Stimulated activated CD4-positive, alpha-beta T cell treated with anti-CD3 and anti-CD28 coated beads, Interleukin-4, amount 100 ng/mL, for 4 hours (primary cell): ENCODE results near the gene BICRAL.
"Not testable (repeated sequence)": the region's sequence is repeated elsewhere in the genome, so short reads cannot be mapped to it uniquely, and the experiment has no call there.

Experiments
- DNase-seq, 2 experiments: peaks; one replicate each; pipeline ENCODE4 v3.0.0-alpha.2; 2020

BICRAL gene, protein sequence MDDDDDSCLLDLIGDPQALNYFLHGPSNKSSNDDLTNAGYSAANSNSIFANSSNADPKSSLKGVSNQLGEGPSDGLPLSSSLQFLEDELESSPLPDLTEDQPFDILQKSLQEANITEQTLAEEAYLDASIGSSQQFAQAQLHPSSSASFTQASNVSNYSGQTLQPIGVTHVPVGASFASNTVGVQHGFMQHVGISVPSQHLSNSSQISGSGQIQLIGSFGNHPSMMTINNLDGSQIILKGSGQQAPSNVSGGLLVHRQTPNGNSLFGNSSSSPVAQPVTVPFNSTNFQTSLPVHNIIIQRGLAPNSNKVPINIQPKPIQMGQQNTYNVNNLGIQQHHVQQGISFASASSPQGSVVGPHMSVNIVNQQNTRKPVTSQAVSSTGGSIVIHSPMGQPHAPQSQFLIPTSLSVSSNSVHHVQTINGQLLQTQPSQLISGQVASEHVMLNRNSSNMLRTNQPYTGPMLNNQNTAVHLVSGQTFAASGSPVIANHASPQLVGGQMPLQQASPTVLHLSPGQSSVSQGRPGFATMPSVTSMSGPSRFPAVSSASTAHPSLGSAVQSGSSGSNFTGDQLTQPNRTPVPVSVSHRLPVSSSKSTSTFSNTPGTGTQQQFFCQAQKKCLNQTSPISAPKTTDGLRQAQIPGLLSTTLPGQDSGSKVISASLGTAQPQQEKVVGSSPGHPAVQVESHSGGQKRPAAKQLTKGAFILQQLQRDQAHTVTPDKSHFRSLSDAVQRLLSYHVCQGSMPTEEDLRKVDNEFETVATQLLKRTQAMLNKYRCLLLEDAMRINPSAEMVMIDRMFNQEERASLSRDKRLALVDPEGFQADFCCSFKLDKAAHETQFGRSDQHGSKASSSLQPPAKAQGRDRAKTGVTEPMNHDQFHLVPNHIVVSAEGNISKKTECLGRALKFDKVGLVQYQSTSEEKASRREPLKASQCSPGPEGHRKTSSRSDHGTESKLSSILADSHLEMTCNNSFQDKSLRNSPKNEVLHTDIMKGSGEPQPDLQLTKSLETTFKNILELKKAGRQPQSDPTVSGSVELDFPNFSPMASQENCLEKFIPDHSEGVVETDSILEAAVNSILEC

DNA sequence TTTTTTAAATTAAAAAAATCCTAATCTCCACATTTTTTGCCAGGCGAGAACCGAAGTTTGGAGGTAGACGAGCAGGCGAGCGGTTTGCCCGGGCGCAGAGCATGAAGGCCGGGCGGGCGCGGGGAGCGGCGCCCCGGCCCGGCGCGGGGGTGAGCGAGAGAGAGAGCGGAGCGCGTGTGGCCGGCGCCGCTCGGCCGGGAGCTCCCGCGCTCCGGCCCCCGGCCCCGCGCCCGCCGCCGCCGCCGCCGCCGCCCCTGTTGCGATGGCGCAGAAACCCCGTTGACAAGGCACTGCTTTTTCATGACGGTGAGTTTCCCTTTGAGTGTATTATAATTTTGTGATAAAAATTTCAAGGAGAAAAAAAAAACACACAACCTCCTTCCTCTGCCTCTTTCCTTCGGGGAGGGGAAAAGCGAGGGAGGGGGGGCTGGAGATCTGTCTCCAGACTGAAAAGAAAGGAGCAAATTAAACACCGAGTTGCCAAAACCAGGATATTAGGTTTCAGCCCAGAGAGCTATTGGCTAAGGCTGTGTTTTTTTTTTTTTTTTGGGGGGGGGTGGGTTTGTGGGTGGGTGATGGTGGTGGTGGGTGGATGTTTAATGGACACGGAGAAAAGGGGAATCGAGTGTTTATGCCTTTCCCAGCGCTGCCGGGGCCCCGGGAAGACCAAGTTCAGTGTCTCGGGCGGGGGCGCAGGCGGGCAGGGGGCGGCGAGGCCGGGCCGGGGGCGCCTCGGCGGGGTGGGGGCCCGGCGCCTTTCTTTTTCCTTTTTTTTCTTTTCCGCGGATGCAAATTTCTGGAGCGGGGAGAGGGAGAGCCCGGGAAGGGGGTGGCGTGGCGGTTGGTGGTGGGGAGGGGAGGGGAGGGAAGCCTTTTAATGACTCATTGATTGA lies at the start of gene BICRAL:
TSS of gene BICRAL (plus strand) at position 257 of the 893 bp plus-strand sequence. CDS start 39,971 bp downstream, outside the sequence.
- peak; percentile 66 to 76 for DNase-seq

DNA sequence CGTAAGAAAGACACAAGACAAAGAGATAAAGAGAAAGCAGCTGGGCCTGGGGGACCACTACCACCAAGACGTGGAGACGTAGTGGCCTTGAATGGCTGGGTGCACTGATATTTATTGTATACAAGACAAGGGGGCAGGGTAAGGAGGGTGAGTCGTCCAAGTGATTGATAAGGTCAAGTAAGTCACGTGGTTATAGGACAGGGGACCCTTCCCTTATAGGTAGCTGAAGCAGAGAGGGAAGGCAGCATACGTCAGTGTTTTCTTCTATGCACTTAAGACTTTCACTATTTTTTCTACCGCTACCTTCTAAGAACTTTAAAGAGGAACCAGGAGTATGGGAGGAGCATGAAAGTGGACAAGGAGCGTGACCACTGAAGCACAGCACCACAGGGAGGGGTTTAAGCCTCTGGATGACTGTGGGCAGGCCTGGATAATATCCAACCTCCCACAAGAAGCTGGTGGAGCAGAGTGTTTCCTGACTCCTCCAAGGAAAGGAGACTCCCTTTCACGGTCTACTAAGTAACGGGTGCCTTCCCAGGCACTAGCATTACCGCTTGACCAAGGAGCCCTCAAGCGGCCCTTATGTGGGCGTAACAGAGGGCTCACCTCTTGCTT lies 47.9 kb upstream of the BICRAL start:
- not testable (repeated sequence) for DNase-seq

DNA sequence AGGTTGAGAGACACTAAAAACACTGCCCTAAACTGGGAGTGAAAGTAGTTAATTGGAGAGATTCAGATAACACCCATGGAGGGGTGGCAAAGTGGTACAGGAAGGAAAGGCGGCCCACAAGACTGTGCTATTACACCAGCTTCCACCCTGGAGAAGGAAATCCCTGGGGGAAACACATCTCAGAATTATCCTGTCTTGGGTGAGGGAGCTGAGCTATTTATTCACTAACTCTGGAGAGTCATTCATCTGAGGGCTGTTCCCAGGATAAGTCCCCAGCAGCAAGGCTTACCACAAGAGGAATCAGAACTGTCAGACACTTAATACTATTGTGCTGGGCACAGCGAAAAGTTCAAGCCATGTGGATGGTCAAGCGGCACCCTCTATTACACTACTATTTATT lies 45.9 kb upstream of the BICRAL start:
- DNase-seq, result no peak

DNA sequence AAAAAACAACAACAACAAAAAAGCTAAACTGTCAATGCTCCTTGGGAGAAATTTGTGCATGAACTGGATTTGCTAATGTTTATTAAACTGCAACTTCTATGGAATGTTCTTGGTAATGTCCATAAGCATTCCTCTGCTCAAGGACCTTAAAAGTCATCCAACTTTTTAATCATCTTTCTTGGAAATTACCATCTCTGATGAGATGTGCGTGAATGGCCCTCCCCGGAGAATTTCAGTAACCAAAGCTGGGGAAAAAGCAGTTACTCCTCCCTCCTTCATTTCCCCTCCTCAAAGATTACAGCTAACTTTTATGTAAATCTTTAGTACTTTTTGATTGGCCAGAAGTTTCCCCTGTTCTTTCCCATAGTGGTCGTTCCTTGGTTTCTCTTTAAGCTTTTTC lies 41.1 kb upstream of the BICRAL start:
- no peak for DNase-seq

DNA sequence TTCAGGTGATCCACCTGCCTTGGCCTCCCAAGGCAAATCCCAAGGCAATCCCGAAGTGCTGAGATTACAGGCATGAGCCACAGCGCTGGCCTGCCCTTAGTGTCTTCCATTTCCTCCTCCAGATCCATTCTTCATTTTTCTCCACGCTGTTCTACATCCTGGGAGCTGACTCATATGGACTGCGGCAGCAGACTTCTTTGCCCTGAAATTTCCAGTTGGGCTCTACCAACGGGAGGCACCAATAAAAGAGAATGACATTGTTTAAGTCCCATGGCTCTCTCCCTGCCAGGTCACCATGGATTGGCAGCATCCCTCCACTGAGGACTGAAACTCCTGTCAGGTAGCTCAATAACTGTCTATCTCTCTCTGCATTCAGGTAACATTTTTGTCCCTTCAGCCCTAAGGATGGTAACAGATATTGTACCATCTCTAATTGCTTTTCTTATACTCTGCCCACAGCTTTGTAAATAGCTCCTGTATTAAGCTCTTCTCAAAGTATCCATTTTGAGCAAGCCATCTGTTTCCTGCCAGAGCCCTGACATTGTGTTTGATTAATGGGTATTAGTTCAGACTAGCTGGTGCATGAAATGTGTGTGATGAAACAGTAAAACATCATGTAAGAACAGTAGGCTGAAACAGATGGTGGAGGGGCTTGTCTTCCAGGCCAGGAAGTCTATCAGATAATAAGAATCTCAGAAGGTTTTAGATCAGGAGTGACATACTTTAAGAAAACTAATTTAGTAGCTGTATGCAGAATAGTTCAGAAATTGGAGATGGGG lies 39.5 kb upstream of the BICRAL start:
- DNase-seq, result no peak

DNA sequence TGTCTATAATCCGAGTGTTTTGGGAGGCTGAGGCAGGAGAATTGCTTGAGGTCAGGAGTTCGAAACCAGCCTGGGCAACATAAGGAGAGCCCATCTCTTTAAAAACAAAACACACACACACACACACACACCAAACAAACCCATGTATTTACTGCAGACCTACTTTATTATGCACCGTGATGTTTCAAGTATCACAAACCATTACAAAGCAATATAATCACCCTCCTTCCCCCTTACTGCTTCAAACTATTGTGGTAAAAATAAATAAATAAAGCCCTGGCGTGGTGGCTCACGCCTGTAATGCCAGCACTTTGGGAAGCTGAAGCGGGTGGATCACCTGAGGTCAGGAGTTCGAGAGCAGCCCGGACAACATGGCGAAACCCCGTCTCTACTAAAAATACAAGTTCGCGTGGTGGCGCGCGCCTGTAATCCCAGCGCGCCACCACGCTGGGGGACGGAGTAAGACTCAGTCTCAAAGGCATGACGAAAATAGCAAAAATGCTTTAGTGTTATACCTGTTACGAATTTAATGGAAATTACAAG lies 37.4 kb upstream of the BICRAL start:
- DNase-seq, result no peak

DNA sequence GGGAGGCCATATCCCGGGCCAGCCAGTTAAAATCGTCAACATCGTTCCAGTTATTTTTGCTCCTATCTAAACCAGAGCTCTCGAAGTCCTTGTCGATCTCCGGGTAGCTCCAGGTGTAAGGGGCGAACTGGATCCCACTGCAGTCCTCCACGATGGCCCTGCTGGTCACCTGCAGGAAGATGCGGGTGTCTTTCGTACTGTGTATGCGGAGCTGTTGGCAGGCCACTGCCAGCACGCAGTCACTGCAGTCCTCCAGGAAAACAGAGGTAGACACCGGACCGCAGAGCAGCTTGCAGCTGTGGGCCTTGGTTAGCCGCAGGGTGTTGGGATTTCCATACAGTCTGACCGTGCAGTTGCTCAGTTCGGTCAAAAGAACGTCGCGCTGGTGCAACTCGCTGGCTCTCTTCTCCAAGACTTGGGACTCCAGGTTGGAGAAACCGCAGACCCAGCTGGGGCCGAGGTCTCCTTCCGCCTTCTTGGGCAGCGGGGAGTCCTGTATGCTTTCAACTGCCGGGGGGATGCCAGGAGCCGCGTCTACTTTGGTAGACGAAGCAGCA lies 36.7 kb upstream of the BICRAL start:
- DNase-seq, result no peak

DNA sequence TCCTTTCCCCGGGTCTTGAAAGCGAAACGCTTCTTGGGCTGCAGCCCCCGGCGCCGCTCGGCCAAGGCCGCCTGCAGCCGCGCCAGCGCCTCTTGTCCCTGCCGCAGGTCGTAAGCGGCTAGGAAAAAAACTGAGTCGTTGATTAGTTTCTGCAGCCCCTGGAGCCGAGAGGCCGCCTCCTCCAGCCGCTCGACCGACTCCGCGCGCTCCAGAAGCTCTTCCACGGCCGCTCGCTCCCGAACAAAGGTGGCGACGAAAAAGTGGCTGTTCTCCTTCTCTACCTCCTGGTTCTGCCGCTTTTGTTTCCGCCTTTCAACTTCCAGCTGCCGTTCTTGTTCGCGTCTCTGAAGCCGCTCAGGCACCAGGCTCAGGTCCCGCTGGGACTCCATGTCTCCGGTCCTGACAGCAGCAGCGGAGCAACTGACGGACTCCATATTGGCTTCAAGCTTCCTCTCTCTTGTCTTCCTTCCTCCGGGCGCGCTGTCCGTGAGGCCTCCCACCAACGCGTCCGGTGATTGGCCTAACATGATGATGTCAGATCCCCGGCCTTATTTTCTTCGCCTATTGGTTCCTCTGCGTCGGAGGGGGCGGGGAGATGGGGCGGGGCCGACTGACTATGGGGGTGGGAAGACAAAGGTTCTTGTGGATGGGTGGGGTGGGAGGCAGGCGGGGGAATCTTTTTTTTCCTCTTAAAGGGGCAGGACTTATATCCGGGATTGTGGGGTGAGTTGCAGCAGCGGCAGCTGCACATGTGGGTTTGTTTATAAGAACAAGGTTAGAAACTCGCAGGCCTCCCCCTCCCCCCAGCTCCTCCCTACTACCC lies 36.0 kb upstream of the BICRAL start, which contains the start of gene TBCC:
TSS of gene TBCC (minus strand) at position 464 of the 823 bp plus-strand sequence. CDS start at position 434, 30 bp downstream.
- DNase-seq, result peak; percentile 85 to 93

DNA sequence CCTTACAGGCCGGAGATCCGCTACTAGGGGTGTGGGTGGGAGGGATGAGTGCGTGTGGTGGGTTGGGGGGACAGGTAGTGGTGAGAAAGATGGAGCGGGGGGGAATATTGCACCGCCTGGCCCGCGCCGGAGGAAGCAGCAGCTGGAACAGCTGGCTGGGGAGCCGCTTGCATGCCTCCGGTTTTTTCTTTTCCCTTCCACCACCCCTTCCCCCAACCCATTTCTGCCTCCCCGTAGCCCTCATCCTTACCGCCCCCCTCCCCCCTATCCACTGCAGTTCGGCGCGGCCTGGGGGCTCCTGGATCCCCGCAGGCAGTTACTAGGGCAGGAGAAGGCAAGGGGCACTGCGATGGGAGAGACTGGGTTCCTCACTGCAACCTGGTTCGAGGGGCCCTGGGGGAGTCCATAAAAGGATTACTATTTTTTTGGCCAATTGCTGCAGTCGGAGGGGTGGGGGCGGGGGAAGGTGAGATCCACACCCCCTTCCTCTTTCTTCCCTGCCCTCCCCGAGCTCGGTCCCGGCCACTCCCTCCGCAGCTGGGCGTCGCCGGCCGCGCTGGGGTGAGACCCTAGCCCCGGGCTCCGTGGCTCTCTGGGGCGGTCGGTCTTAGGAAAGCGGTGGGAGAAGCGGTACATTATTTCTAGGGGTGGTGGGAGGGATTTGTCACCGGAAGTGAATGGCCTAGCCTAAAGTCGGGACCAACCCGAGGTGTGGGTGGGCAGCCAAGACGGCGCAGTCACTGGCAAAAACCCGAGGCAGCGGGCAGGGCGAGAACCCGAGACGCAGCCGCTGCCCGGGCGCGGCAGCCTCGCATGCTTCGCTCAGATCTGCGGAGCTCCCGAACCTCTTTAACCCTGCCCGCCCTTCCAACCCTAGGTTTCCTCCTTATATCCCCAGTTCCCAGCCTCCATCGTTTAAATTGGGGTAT lies 35.1 kb upstream of the BICRAL start:
- peak; percentile 66 to 74 for DNase-seq

DNA sequence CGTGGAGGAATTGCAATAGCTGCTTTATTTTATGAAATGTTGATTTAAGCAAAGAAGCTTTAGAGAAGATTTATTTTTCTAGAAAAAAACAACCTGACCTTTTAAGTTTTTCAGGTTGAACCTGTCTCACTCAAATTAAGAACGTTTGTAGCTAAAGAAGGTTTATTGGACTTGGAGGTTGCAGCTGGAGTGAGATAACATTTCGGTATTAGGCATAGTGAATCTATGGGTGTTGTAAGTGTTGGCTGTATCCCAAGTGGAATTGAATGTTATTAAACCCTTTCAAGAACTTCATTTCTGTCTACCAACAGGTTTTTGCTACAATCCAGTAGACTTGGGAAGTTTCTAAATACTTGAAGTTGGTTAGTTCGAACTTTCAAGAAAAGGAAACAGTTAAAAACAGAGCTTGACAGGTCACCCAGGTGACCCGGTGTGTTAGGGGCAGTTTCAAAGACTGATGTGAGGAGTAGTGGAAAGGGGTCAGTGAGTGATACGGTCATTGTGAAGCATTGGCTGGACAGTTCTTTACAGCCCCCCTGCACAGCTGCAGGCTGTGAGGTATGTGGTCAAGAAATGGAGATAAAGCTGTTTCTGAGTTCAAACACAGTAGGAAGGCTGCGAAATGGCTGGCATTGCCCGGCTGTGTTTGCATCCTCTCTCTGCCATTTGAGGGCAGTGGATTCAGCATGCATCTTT lies 33.5 kb upstream of the BICRAL start:
- no peak for DNase-seq

DNA sequence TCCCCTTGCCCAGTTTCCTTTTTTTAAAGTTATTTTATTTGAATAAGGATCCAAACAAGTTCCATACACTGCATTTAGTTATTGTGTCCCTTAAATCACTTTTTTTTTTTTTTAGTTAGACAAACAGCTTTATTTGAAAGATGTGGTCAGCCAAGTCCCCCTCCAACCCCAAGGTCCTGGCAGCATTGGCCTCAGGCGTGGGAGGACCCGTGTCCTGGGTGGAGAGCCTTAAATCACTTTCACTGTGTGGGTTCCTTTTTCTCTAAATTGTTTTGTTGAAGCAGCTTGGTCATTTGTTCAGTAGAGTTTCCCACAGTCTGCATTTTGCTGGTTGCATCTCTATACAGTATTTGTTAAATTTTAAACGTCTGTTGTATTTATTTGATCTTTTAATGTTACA lies 30.8 kb upstream of the BICRAL start:
- no peak for DNase-seq

DNA sequence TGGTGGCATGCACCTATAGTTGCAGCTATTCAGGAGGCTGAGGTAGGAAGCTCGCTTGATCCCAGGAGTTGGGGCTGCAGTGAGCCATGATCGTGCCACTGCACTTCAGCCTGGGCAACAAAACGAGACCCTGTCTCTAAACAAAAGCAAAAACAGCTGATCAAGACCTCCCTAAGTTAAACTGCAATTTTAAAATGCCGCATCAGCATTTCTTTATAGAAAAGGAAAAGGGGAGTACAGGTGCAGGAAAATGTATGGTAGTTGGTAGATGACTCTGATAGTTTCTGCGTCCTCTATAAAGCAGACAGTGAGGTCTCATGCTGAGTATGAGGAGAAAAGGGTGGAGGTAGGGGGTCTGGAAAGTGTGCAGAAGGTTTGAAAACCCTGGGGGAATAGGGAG lies 27.1 kb upstream of the BICRAL start:
- no peak for DNase-seq

DNA sequence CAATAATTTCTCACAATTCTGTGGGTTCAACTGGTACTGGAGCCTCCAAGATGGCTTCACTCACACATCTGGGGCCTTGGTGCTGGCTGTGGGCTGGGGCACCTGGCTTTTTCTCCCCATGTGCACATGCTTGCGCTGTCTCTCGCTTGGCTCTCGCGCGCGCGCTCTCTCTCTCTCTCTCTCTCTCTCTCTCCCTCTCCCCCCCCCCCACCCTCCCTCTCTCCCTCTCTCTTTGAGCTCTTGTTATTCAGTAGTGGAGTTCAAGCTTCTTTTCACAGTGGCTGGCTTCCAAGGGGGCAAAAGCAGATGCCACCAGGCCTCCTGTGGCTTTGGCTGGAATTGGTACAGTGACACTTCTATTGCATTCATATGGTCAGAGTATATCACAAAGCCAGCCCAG lies 25.1 kb upstream of the BICRAL start:
- no peak for DNase-seq

DNA sequence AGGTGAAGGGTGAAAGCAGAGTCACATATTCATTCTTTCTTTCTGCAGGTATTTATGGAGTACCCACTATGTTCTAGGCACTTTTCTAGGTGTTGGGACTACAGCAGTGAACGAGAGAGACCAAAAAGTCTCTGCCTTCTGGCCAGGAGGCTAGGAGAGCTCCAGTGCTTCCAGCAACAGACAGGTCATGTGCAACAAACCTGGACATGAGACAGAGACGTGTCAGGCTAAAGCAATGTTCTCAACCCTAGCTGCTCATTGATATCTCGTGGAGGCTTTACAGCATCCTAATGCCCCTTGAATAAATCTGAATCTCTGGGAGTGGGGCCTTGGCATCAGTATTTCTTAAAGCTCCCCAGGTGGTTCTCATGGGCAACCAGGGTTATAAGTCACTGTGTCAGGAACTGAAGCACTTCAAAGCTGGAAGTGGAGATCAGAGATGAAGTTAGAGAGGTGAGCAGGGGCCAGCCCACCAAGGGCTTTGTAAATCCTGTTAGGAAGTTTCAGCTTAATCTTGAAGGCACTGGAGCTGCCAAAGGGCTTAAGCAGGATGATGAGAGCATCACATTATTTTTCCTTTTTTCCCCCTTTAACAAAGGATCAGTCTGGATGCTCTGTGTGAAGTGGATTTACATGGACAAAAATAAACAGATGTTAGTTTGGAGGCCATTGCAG lies 23.0 kb upstream of the BICRAL start:
- DNase-seq, result no peak

DNA sequence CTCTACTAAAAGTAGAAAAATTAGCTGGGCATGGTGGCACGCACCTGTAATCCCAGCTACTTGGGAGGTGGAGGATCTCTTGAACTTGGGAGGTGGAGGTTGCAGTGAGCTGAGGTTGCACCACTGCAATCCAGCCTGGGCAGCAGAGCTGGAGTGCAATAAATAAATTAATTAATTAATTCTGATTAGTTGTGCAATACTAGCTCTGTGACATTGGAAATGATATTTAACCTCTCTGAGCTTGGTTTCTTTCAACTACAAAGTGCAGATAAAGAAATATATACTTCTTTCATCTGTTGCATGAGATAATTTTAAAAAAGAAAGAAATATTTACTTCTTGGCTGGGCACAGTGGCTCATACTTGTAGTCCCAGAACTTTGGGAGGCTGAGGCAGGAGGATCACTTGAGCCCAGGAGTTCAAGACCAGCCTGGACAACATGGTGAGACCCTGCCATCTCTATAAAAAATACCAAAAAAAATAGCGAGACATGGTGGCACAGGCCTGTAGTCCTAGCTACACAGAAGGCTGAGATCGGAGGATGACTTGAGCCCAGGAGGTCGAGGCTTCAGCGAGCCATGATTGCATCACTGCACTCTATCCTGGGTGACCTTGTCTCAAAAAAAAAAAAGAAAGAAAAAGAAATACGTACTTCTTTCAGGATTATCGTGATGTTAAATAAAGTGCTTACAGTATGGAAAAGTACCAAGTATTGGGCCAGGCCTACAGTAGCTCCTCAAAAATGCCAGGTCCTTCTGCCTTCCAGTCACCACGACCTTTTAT lies 20.4 kb upstream of the BICRAL start:
- no peak for DNase-seq

DNA sequence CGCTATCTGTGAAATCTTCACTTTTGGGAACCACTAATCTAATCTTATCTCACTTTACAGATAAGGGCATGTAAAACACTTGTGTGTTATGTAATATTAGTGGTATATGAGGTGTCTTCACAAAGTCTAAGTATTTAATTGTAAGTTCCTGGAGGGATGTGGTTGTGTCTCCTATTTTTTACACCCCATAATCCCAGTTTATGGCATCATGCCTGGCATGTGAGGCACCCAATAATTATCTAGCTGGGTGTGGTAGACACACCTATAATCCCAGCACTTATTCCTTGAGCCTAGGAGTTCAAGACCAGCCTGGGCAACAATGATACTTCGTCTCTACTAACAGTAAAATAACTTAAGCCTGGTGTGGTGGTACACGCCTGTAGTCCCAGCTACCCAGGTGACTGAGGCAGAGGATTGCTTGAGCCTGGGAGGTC lies 19.4 kb upstream of the BICRAL start:
- no peak for DNase-seq
